GM12878 (cell line): ENCODE measurements around the gene MARS1. TPM values are rescaled to one million over a fixed set of nuclear protein-coding genes. Genes with fewer than 3 reads are reported as not detected.

ENCODE experiments used
- BRCA1 ChIP-seq: IDR thresholded peaks from 2 replicates; pipeline ENCODE4 v1.6.1; 2011; ENCODE audit warnings: low read depth, low read length, improper control_type of control experiment
- EGR1 ChIP-seq, 2 experiments: IDR thresholded peaks; 1 replicate in 1 of 2; 2 replicates in 1 of 2; pipeline ENCODE4 v1.6.1; 2011 to 2012; ENCODE audit warnings: low read depth in 2 of 2, low read length in 2 of 2, borderline replicate concordance in 1 of 2, mild to moderate bottlenecking in 1 of 2, moderate library complexity in 1 of 2
- IRF5 ChIP-seq: fragments of 450-650 bp; IDR thresholded peaks from 2 replicates; pipeline ENCODE4 v1.6.1; 2017; ENCODE audit warnings: borderline replicate concordance
- MTA3 ChIP-seq: IDR thresholded peaks from 2 replicates; pipeline ENCODE4 v1.6.1; 2012; ENCODE audit warnings: low read length, inconsistent platforms, borderline replicate concordance
- MXI1 ChIP-seq: fragments of 150-350 bp; IDR thresholded peaks from 2 replicates; pipeline ENCODE4 v1.6.1; 2011; ENCODE audit warnings: low read depth, mild to moderate bottlenecking, inconsistent platforms, low read length, improper control_type of control experiment
- RCOR1 ChIP-seq: conservative IDR thresholded peaks from 2 replicates; pipeline ENCODE4 v1.6.1; 2012; ENCODE audit warnings: low read depth, low read length, improper control_type of control experiment
- RELB ChIP-seq: fragments of 450-650 bp; IDR thresholded peaks from 2 replicates; pipeline ENCODE4 v1.6.1; 2017; ENCODE audit warnings: low read depth, mild to moderate bottlenecking, moderate library complexity
- SIN3A ChIP-seq: IDR thresholded peaks from 2 replicates; pipeline ENCODE4 v1.6.1; 2012; ENCODE audit warnings: low read depth, low read length, improper control_type of control experiment
- SP1 ChIP-seq: IDR thresholded peaks from one replicate; pipeline ENCODE4 v1.6.1; 2011; ENCODE audit warnings: low read depth, low read length
- TAF1 ChIP-seq: IDR thresholded peaks from 2 replicates; pipeline ENCODE4 v1.6.1; 2011; ENCODE audit warnings: mild to moderate bottlenecking, low read depth, low read length, borderline replicate concordance
- TCF7 ChIP-seq: IDR thresholded peaks from 2 replicates; pipeline ENCODE4 v1.6.1; 2014; ENCODE audit warnings: antibody characterized with exemption, borderline replicate concordance
- polyA plus RNA-seq, 11 experiments: library from polyadenylated mRNA; depleted of rRNA in 4 of 11; unstranded in 6 of 11; stranded (reverse) in 5 of 11; fragments of >200 nt; fragmentation: Nextera tagmentation in 4 of 11; fragmentation: Illumina TruSeq in 1 of 11; extraction: Ambion mirVana in 4 of 11; extraction: Trizol in 1 of 11; gene quantifications; 1 replicate in 1 of 11; 2 replicates in 10 of 11; pipeline versions ENCODE4 v1.2.1 to v1.2.3, GENCODE V29; 2011 to 2016; ENCODE audit warnings: inconsistent platforms in 2 of 11, missing spikeins in 2 of 11, low read depth in 1 of 11
- total RNA-seq, 4 experiments: library from RNA; depleted of rRNA in 3 of 4; stranded (reverse); fragments of >200 nt in 3 of 4; fragmentation: Illumina TruSeq in 1 of 4; extraction: Trizol in 1 of 4; gene quantifications; 2 replicates each; pipeline versions ENCODE4 v1.2.1 to v1.2.3, GENCODE V29; 2013 to 2021
- TF ChIP-seq, protein P1 (sequence below), 3 experiments: IDR thresholded peaks in 2 of 3; conservative IDR thresholded peaks in 1 of 3; 2 replicates each; pipeline ENCODE4 v1.5.1; 2011; ENCODE audit warnings: low read depth in 3 of 3, low read length in 3 of 3, mild to moderate bottlenecking in 3 of 3, control low read depth in 2 of 3, moderate library complexity in 2 of 3, inconsistent platforms in 1 of 3, mixed read lengths in 1 of 3; ENCODE audit not compliant: control insufficient read depth in 2 of 3, insufficient read depth in 1 of 3; ENCODE audit errors: extremely low read depth in 1 of 3
- TF ChIP-seq, protein P2 (sequence below): fragments of 450-650 bp; IDR thresholded peaks from 2 replicates; pipeline ENCODE4 v1.6.1; 2018; ENCODE audit warnings: borderline replicate concordance, mild to moderate bottlenecking; ENCODE audit not compliant: partially characterized antibody

The MARS1 gene
- total and polyA plus RNA-seq, 10 of the 15 experiments (the other 5 are each of a cell fraction or from before 2014, with no cell fraction given): 72.3 to 270 (median 153) TPM

GRCh38 chr12:57546438-57547287, 58.8 kb downstream of the MARS1 start, which contains the start of gene DCTN2 (continued):
- TF ChIP-seq TCF7: no peak
- TF ChIP-seq SIN3A: no peak
- TF ChIP-seq MTA3: peak; percentile 47; the same call in 1 of the 2 replicates
- TF ChIP-seq, protein P1, sequence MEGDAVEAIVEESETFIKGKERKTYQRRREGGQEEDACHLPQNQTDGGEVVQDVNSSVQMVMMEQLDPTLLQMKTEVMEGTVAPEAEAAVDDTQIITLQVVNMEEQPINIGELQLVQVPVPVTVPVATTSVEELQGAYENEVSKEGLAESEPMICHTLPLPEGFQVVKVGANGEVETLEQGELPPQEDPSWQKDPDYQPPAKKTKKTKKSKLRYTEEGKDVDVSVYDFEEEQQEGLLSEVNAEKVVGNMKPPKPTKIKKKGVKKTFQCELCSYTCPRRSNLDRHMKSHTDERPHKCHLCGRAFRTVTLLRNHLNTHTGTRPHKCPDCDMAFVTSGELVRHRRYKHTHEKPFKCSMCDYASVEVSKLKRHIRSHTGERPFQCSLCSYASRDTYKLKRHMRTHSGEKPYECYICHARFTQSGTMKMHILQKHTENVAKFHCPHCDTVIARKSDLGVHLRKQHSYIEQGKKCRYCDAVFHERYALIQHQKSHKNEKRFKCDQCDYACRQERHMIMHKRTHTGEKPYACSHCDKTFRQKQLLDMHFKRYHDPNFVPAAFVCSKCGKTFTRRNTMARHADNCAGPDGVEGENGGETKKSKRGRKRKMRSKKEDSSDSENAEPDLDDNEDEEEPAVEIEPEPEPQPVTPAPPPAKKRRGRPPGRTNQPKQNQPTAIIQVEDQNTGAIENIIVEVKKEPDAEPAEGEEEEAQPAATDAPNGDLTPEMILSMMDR (IDR thresholded peaks at IDR 0.05 in 2 of 3, conservative IDR thresholded peaks at IDR 0.05 in 1 of 3; ENCODE audit: control insufficient read depth in 2 of 3, extremely low read depth in 1 of 3, insufficient read depth in 1 of 3, low read depth in 3 of 3, low read length in 3 of 3): peak; percentile 15 to 31 (median 30); a peak in 4 of 6 replicates
- TF ChIP-seq BRCA1: peak; percentile 92
- peak; percentile 98 for TF ChIP-seq RCOR1
- TF ChIP-seq, protein P2, sequence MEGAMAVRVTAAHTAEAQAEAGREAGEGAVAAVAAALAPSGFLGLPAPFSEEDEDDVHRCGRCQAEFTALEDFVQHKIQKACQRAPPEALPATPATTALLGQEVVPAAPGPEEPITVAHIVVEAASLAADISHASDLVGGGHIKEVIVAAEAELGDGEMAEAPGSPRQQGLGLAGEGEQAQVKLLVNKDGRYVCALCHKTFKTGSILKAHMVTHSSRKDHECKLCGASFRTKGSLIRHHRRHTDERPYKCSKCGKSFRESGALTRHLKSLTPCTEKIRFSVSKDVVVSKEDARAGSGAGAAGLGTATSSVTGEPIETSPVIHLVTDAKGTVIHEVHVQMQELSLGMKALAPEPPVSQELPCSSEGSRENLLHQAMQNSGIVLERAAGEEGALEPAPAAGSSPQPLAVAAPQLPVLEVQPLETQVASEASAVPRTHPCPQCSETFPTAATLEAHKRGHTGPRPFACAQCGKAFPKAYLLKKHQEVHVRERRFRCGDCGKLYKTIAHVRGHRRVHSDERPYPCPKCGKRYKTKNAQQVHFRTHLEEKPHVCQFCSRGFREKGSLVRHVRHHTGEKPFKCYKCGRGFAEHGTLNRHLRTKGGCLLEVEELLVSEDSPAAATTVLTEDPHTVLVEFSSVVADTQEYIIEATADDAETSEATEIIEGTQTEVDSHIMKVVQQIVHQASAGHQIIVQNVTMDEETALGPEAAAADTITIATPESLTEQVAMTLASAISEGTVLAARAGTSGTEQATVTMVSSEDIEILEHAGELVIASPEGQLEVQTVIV: peak; percentile 14
- TF ChIP-seq EGR1 (IDR thresholded peaks at IDR 0.05; ENCODE audit: borderline replicate concordance in 1 of 2, low read depth in 2 of 2, low read length in 2 of 2): no peak
- 0 out of 2 replicates have a peak, but pooled peaks have one; percentile 40 for TF ChIP-seq TAF1
- TF ChIP-seq RELB: 0 out of 2 replicates have a peak, but pooled peaks have one; percentile 26
- peak; percentile 36 for TF ChIP-seq SP1
- peak; percentile 90 for TF ChIP-seq IRF5
- TF ChIP-seq MXI1: peak; percentile 22; the same call in 1 of the 2 replicates
